ENCODE results near the gene MAP7. TPM values are rescaled to one million over a fixed set of nuclear protein-coding genes. Genes with fewer than 3 reads are reported as not detected.

Gene MAP7
- total RNA-seq, 4 donors from 2014 or later = 16.5 to 47.1 (median 38.8) TPM

- peaks cover 0 to 4% (median 0%) of the 10 kb centered on the region in 4 donors for H3K4me1 ChIP-seq
- no peaks in the 10 kb centered on the region for H3K36me3 ChIP-seq
- H3K27me3 ChIP-seq = no peaks in the 10 kb centered on the region
- H3K27ac ChIP-seq = no peak overlapping the region
- no peak for DNase-seq
- H3K4me3 ChIP-seq = no peak overlapping the region
- no peak for TF ChIP-seq POLR2A (IDR thresholded peaks at IDR 0.05)
- no peak for TF ChIP-seq CTCF (IDR thresholded peaks at IDR 0.05)
- H3K9me3 ChIP-seq = no peaks in the 10 kb centered on the region
Observed at GRCh38 chr6:136524339-136524935, 25.8 kb downstream of the MAP7 start.

- H3K4me3 ChIP-seq = no peak overlapping the region
- peaks cover 0 to 4% (median 0%) of the 10 kb centered on the region in 4 donors for H3K4me1 ChIP-seq
- no peak overlapping the region for H3K27ac ChIP-seq
- H3K36me3 ChIP-seq = no peaks in the 10 kb centered on the region
- no peaks in the 10 kb centered on the region for H3K9me3 ChIP-seq
- TF ChIP-seq POLR2A (IDR thresholded peaks at IDR 0.05) (no peak), CTCF (IDR thresholded peaks at IDR 0.05) (no peak)
- DNase-seq = no peak
- H3K27me3 ChIP-seq = no peaks in the 10 kb centered on the region
Observed at GRCh38 chr6:136523196-136523595, 27.0 kb downstream of the MAP7 start.

- H3K9me3 ChIP-seq = no peaks in the 10 kb centered on the region
- no peaks in the 10 kb centered on the region for H3K36me3 ChIP-seq
- peaks cover 0 to 4% (median 0%) of the 10 kb centered on the region in 4 donors for H3K4me1 ChIP-seq
- no peak overlapping the region for H3K27ac ChIP-seq
- no peak for DNase-seq
- H3K4me3 ChIP-seq = no peak overlapping the region
- TF ChIP-seq CTCF (IDR thresholded peaks at IDR 0.05) (no peak), POLR2A (IDR thresholded peaks at IDR 0.05) (no peak)
- no peaks in the 10 kb centered on the region for H3K27me3 ChIP-seq
Observed at GRCh38 chr6:136522636-136523035, 27.6 kb downstream of the MAP7 start.

GRCh38 chr6:136521911-136522310 is 28.3 kb downstream of the MAP7 start:
- no peak for DNase-seq
- H3K9me3 ChIP-seq = no peaks in the 10 kb centered on the region
- no peak overlapping the region for H3K4me3 ChIP-seq
- H3K4me1 ChIP-seq = peaks cover 0 to 4% (median 0%) of the 10 kb centered on the region in 4 donors
- H3K27ac ChIP-seq = no peak overlapping the region
- TF ChIP-seq CTCF (IDR thresholded peaks at IDR 0.05) (no peak), POLR2A (IDR thresholded peaks at IDR 0.05) (no peak)
- H3K36me3 ChIP-seq = no peaks in the 10 kb centered on the region
- H3K27me3 ChIP-seq = no peaks in the 10 kb centered on the region

GRCh38 chr6:136521427-136521826 is 28.8 kb downstream of the MAP7 start:
- Histone ChIP-seq H3K4me1 (peaks cover 0 to 4% (median 0%) of the 10 kb centered on the region in 4 donors), H3K9me3 (no peaks in the 10 kb centered on the region), H3K4me3 (no peak overlapping the region), H3K27ac (no peak overlapping the region), H3K36me3 (no peaks in the 10 kb centered on the region), H3K27me3 (no peaks in the 10 kb centered on the region)
- no peak for TF ChIP-seq CTCF (IDR thresholded peaks at IDR 0.05)
- no peak for TF ChIP-seq POLR2A (IDR thresholded peaks at IDR 0.05)
- no peak for DNase-seq

GRCh38 chr6:136520517-136520916 is 29.7 kb downstream of the MAP7 start:
- Histone ChIP-seq H3K36me3 (no peaks in the 10 kb centered on the region), H3K9me3 (no peaks in the 10 kb centered on the region), H3K27ac (no peak overlapping the region), H3K4me3 (no peak overlapping the region), H3K4me1 (no peaks in the 10 kb centered on the region), H3K27me3 (no peaks in the 10 kb centered on the region)
- no peak for DNase-seq
- no peak for TF ChIP-seq POLR2A (IDR thresholded peaks at IDR 0.05)
- no peak for TF ChIP-seq CTCF (IDR thresholded peaks at IDR 0.05)

Measured in Peyer's patch (tissue), 4 donors.